Measurements from ENCODE around the gene CIT.

The CIT gene

GRCh38 chr12:119781804-119782203 is 95.3 kb downstream of the CIT start:
- Histone ChIP-seq H3K9me3 (ENCODE audit: control insufficient read depth, low read length) (no peaks in the 10 kb centered on the region), H3K4me3 (ENCODE audit: insufficient read depth, low read depth, low read length) (no peak overlapping the region), H3K36me3 (ENCODE audit: control insufficient read depth, insufficient read depth, low read length) (peaks cover 42% of the 10 kb centered on the region), H3K4me1 (ENCODE audit: control insufficient read depth, insufficient read depth, low read length) (no peaks in the 10 kb centered on the region), H3K27ac (ENCODE audit: insufficient read depth, low read depth, low read length, poor library complexity, severe bottlenecking) (no peak overlapping the region), H3K27me3 (ENCODE audit: control insufficient read depth, insufficient read depth, low read length, poor library complexity, severe bottlenecking) (no peaks in the 10 kb centered on the region)
- WGBS, 2 experiments = 92 to 94% methylated on average over 2 of the region's 2 CpGs

- Histone ChIP-seq H3K27me3 (ENCODE audit: control insufficient read depth, insufficient read depth, low read length, poor library complexity, severe bottlenecking) (no peaks in the 10 kb centered on the region), H3K9me3 (ENCODE audit: control insufficient read depth, low read length) (no peaks in the 10 kb centered on the region), H3K36me3 (ENCODE audit: control insufficient read depth, insufficient read depth, low read length) (peaks cover 38% of the 10 kb centered on the region), H3K4me1 (ENCODE audit: control insufficient read depth, insufficient read depth, low read length) (no peaks in the 10 kb centered on the region), H3K27ac (ENCODE audit: insufficient read depth, low read depth, low read length, poor library complexity, severe bottlenecking) (no peak overlapping the region), H3K4me3 (ENCODE audit: insufficient read depth, low read depth, low read length) (no peak overlapping the region)
- WGBS, 2 experiments = 59 to 62% methylated on average over 8 of the region's 8 CpGs
Measured at GRCh38 chr12:119780786-119781434, 96.2 kb downstream of the CIT start.

- Histone ChIP-seq H3K4me1 (ENCODE audit: control insufficient read depth, insufficient read depth, low read length) (no peaks in the 10 kb centered on the region), H3K4me3 (ENCODE audit: insufficient read depth, low read depth, low read length) (no peak overlapping the region), H3K27ac (ENCODE audit: insufficient read depth, low read depth, low read length, poor library complexity, severe bottlenecking) (no peak overlapping the region), H3K36me3 (ENCODE audit: control insufficient read depth, insufficient read depth, low read length) (peaks cover 26% of the 10 kb centered on the region), H3K27me3 (ENCODE audit: control insufficient read depth, insufficient read depth, low read length, poor library complexity, severe bottlenecking) (no peaks in the 10 kb centered on the region), H3K9me3 (ENCODE audit: control insufficient read depth, low read length) (no peaks in the 10 kb centered on the region)
- 80 to 92% methylated on average over 6 to 7 of the region's 7 CpGs for WGBS, 2 experiments
Measured at GRCh38 chr12:119775246-119775895, 101.7 kb downstream of the CIT start.

GRCh38 chr12:119772431-119772830 is 104.7 kb downstream of the CIT start:
- Histone ChIP-seq H3K27me3 (ENCODE audit: control insufficient read depth, insufficient read depth, low read length, poor library complexity, severe bottlenecking) (no peaks in the 10 kb centered on the region), H3K4me3 (ENCODE audit: insufficient read depth, low read depth, low read length) (no peak overlapping the region), H3K27ac (ENCODE audit: insufficient read depth, low read depth, low read length, poor library complexity, severe bottlenecking) (no peak overlapping the region), H3K9me3 (ENCODE audit: control insufficient read depth, low read length) (no peaks in the 10 kb centered on the region), H3K4me1 (ENCODE audit: control insufficient read depth, insufficient read depth, low read length) (no peaks in the 10 kb centered on the region), H3K36me3 (ENCODE audit: control insufficient read depth, insufficient read depth, low read length) (peaks cover 26% of the 10 kb centered on the region)
- WGBS, 2 experiments = 93% methylated on average over 3 to 4 of the region's 4 CpGs

DNA sequence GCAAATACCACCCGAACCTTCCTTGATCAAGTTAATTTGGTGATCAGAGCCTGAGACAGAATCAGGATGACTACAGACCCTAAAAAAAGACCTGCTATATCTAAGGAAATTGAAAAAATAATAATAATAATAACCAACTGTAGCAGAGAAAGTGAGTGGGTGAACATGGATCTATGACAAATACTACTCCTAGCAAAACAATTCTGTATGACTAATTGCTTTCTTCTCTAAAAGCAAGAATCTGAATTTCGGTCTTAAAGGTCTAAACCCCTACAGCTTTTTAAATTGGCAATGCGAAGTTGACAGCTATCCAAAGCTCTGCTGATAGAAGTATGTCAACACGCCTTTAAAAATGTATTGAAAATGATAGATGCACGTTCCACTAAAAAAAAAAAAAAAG is 107.0 kb downstream of the CIT start:
- no peak overlapping the region for H3K4me3 ChIP-seq (ENCODE audit: insufficient read depth, low read depth, low read length)
- no peaks in the 10 kb centered on the region for H3K9me3 ChIP-seq (ENCODE audit: control insufficient read depth, low read length)
- WGBS, 2 experiments = 95 to 99% methylated on average over 5 of the region's 5 CpGs
- peaks cover 28% of the 10 kb centered on the region for H3K36me3 ChIP-seq (ENCODE audit: control insufficient read depth, insufficient read depth, low read length)
- H3K27me3 ChIP-seq (ENCODE audit: control insufficient read depth, insufficient read depth, low read length, poor library complexity, severe bottlenecking) = no peaks in the 10 kb centered on the region
- no peaks in the 10 kb centered on the region for H3K4me1 ChIP-seq (ENCODE audit: control insufficient read depth, insufficient read depth, low read length)
- H3K27ac ChIP-seq (ENCODE audit: insufficient read depth, low read depth, low read length, poor library complexity, severe bottlenecking) = no peak overlapping the region

DNA sequence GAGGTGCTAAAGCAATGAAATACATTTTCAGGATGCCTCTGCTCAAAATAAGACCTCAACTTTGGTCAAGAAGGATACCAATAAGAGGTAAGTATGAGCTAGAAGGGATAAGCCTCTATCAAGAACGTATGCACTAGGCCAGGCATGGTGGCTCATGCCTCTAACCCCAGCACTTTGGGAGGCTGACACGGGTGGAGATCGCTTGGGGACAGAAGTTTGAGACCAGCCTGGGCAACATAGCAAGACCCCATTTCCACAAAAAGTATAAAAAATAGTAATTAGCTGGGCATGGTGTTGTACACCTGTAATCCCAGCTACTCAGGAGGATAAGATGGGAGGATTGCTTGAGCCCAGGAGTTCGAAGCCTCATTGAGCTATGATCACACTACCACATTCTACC is 114.5 kb downstream of the CIT start:
- H3K27ac ChIP-seq (ENCODE audit: insufficient read depth, low read depth, low read length, poor library complexity, severe bottlenecking) = no peak overlapping the region
- 95 to 96% methylated on average over 4 of the region's 4 CpGs for WGBS, 2 experiments
- H3K36me3 ChIP-seq (ENCODE audit: control insufficient read depth, insufficient read depth, low read length) = peaks cover 40% of the 10 kb centered on the region
- H3K9me3 ChIP-seq (ENCODE audit: control insufficient read depth, low read length) = no peaks in the 10 kb centered on the region
- H3K4me3 ChIP-seq (ENCODE audit: insufficient read depth, low read depth, low read length) = no peak overlapping the region
- H3K4me1 ChIP-seq (ENCODE audit: control insufficient read depth, insufficient read depth, low read length) = no peaks in the 10 kb centered on the region
- H3K27me3 ChIP-seq (ENCODE audit: control insufficient read depth, insufficient read depth, low read length, poor library complexity, severe bottlenecking) = no peaks in the 10 kb centered on the region

- WGBS, 2 experiments = 93 to 94% methylated on average over 4 of the region's 4 CpGs
Measured at GRCh38 chr12:119758722-119759121, 118.4 kb downstream of the CIT start.

DNA sequence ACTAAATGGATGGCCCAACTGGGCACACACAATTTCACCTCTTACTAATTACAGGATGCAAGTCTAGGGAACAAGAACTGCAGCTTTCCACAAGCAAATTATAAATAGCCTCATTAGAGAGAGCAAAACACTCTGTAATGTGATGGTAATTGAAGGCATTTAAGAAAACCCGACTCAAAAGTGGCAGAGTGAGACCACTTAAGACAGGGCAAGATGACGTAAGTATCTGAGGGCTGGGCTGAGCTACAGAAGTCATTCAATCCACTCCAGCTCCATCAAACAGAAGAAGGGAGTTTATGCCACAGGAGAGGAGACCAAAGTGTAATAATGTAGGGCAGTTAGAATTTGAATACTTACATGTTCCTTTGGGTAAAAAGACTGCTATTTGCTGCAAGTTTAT is 118.9 kb downstream of the CIT start:
- Histone ChIP-seq H3K27me3 (ENCODE audit: control insufficient read depth, insufficient read depth, low read length, poor library complexity, severe bottlenecking) (no peaks in the 10 kb centered on the region), H3K4me3 (ENCODE audit: insufficient read depth, low read depth, low read length) (no peak overlapping the region), H3K27ac (ENCODE audit: insufficient read depth, low read depth, low read length, poor library complexity, severe bottlenecking) (no peak overlapping the region), H3K36me3 (ENCODE audit: control insufficient read depth, insufficient read depth, low read length) (peaks cover 57% of the 10 kb centered on the region), H3K4me1 (ENCODE audit: control insufficient read depth, insufficient read depth, low read length) (no peaks in the 10 kb centered on the region), H3K9me3 (ENCODE audit: control insufficient read depth, low read length) (no peaks in the 10 kb centered on the region)
- WGBS, 2 experiments = 78 to 91% methylated on average over 2 of the region's 2 CpGs

More at GRCh38 chr12:119758722-119759121, 118.4 kb downstream of the CIT start:
- H3K9me3 ChIP-seq (ENCODE audit: control insufficient read depth, low read length) = no peaks in the 10 kb centered on the region
- H3K4me1 ChIP-seq (ENCODE audit: control insufficient read depth, insufficient read depth, low read length) = no peaks in the 10 kb centered on the region
- no peak overlapping the region for H3K4me3 ChIP-seq (ENCODE audit: insufficient read depth, low read depth, low read length)
- peaks cover 57% of the 10 kb centered on the region for H3K36me3 ChIP-seq (ENCODE audit: control insufficient read depth, insufficient read depth, low read length)
- no peaks in the 10 kb centered on the region for H3K27me3 ChIP-seq (ENCODE audit: control insufficient read depth, insufficient read depth, low read length, poor library complexity, severe bottlenecking)
- no peak overlapping the region for H3K27ac ChIP-seq (ENCODE audit: insufficient read depth, low read depth, low read length, poor library complexity, severe bottlenecking)

GRCh38 chr12:119751961-119752360 is 125.2 kb downstream of the CIT start:
- H3K36me3 ChIP-seq (ENCODE audit: control insufficient read depth, insufficient read depth, low read length) = peaks cover 49% of the 10 kb centered on the region
- no peaks in the 10 kb centered on the region for H3K9me3 ChIP-seq (ENCODE audit: control insufficient read depth, low read length)
- H3K4me3 ChIP-seq (ENCODE audit: insufficient read depth, low read depth, low read length) = no peak overlapping the region
- no peaks in the 10 kb centered on the region for H3K27me3 ChIP-seq (ENCODE audit: control insufficient read depth, insufficient read depth, low read length, poor library complexity, severe bottlenecking)
- no peak overlapping the region for H3K27ac ChIP-seq (ENCODE audit: insufficient read depth, low read depth, low read length, poor library complexity, severe bottlenecking)
- WGBS, 2 experiments = 95 to 96% methylated on average over 9 of the region's 9 CpGs
- peaks cover 4% of the 10 kb centered on the region for H3K4me1 ChIP-seq (ENCODE audit: control insufficient read depth, insufficient read depth, low read length)

GRCh38 chr12:119749666-119750065 is 127.5 kb downstream of the CIT start:
- H3K36me3 ChIP-seq (ENCODE audit: control insufficient read depth, insufficient read depth, low read length) = peaks cover 42% of the 10 kb centered on the region
- H3K9me3 ChIP-seq (ENCODE audit: control insufficient read depth, low read length) = peaks cover 2% of the 10 kb centered on the region
- H3K27me3 ChIP-seq (ENCODE audit: control insufficient read depth, insufficient read depth, low read length, poor library complexity, severe bottlenecking) = no peaks in the 10 kb centered on the region
- 85 to 89% methylated on average over 4 of the region's 4 CpGs for WGBS, 2 experiments
- H3K4me1 ChIP-seq (ENCODE audit: control insufficient read depth, insufficient read depth, low read length) = peaks cover 4% of the 10 kb centered on the region
- H3K27ac ChIP-seq (ENCODE audit: insufficient read depth, low read depth, low read length, poor library complexity, severe bottlenecking) = no peak overlapping the region
- no peak overlapping the region for H3K4me3 ChIP-seq (ENCODE audit: insufficient read depth, low read depth, low read length)

All from ectodermal cell (in vitro differentiated cells).